Psoas muscle (tissue), 8 donors: Measurements from ENCODE around the gene OPTC. TPM values are rescaled to one million over a fixed set of nuclear protein-coding genes. Genes with fewer than 3 reads are reported as not detected.

ENCODE experiments used
- ATAC-seq, 4 donors: fragments of 200-7000 bp; cut with Tn5 transposase; one replicate each; pipeline ENCODE4 v1.9.1; 2020; ENCODE audit warnings: moderate library complexity in 3 of 4, mild to moderate bottlenecking in 2 of 4
- DNase-seq, 2 donors: peaks; one replicate each; pipeline ENCODE4 v3.0.0-alpha.2; 2020
- H3K27ac ChIP-seq: fragments of 200-600 bp; one replicate; pipeline ENCODE4 v1.8.0; 2022
- H3K27me3 ChIP-seq, 3 donors: fragments of 200-600 bp in 1 of 3; one replicate each; pipeline versions ENCODE4 v1.6.1 to v1.8.0; 2013 to 2022; ENCODE audit warnings: low read length in 2 of 3, mild to moderate bottlenecking in 2 of 3, moderate library complexity in 1 of 3; ENCODE audit not compliant: insufficient read depth in 3 of 3
- H3K36me3 ChIP-seq, 2 donors: fragments of 200-600 bp in 1 of 2; one replicate each; pipeline versions ENCODE4 v1.6.1 to v1.8.0; 2013 to 2022; ENCODE audit warnings: low read depth in 1 of 2, mild to moderate bottlenecking in 1 of 2, moderate library complexity in 1 of 2; ENCODE audit not compliant: insufficient read depth in 1 of 2
- H3K4me1 ChIP-seq: fragments of 200-600 bp; one replicate; pipeline ENCODE4 v1.8.0; 2022
- H3K4me3 ChIP-seq: fragments of 200-600 bp; one replicate; pipeline ENCODE4 v1.8.0; 2022; ENCODE audit warnings: mild to moderate bottlenecking
- H3K9me3 ChIP-seq: fragments of 200-600 bp; one replicate; pipeline ENCODE4 v1.8.0; 2022
- WGBS, 3 donors: extraction: QIAGEN DNeasy Blood & Tissue Kit; methylation state at CpG; one replicate each; pipeline versions ENCODE4 v1.1.6 to v1.1.7; 2013; 5-methylcytosine and 5-hydroxymethylcytosine counted together
- intact Hi-C, 2 donors: fragments of 100-400 bp; cut with DNase I; formaldehyde crosslinking; loops; one replicate each; pipeline versions ENCODE4 v1.11.0 to v1.14.2; 2022
- polyA plus RNA-seq, 3 donors: library from polyadenylated mRNA; stranded (reverse); fragments of 200-250 nt; gene quantifications; one replicate each; pipeline ENCODE4 v1.2.3, GENCODE V29; 2013
- total RNA-seq, 4 donors: library from RNA; stranded (reverse); fragmentation: NEBNext Ultra II Directional in 2 of 4; extraction: Animal tissue kit (Norgen Biotek cat#: 25700) in 2 of 4; gene quantifications; one replicate each; pipeline versions ENCODE4 v1.2.1 to v1.2.4, GENCODE V29; 2021 to 2023
- TF ChIP-seq, protein P1 (sequence below): fragments of 200-600 bp; IDR thresholded peaks from one replicate; pipeline ENCODE4 v1.8.0; 2022; ENCODE audit warnings: antibody characterized with exemption
- donor health status: healthy with polysubstance abuse.
- donor health status: DM: no; HTN: no; CAD: no; lungs with moderate emphysema.
- donor health status: Bipolar disorder and iron deficiency.
- donor health status: healthy.
- donor health status: DM: yes; HTN: yes; CAD: no.
- donor health status: DM: no; HTN: no; CAD: no.
- donor health status: DM: no; HTN: no; CAD: no.
- donor health status: DM: yes; HTN: yes; CAD: no.

Gene OPTC
- total and polyA plus RNA-seq, 7 donors: not detected

DNA sequence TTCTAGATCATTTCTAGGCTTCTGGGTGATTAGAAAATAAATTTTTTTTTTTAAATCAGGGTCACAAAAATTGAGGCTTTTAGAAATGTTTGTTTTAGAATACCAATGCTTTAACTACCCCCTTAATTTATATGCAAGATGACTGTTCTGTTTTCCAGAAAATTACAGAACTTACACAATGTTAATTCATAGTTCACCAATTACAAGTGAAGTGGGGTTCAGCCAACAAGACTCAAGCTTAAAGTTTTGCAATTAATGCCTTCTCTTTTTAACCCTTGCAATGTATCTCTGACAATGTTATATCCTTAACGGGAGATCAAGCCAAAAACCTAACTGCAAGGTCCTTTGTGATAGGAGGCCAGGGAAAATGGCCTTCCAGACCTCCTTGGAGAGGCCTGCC, 12.8 kb upstream of the OPTC start:
- intact Hi-C loops: no loop called here
- 56 to 76% (median 59%) methylated on average over 1 of the region's 1 CpG for WGBS, 3 donors
- no peak for ATAC-seq
- no peaks in the 10 kb centered on the region for H3K9me3 ChIP-seq
- H3K27me3 ChIP-seq: peaks cover 0 to 4% (median under 1%) of the 10 kb centered on the region in 3 donors
- H3K4me3 ChIP-seq: no peak overlapping the region
- H3K27ac ChIP-seq: no peak overlapping the region
- H3K4me1 ChIP-seq: no peaks in the 10 kb centered on the region
- TF ChIP-seq, protein P1, sequence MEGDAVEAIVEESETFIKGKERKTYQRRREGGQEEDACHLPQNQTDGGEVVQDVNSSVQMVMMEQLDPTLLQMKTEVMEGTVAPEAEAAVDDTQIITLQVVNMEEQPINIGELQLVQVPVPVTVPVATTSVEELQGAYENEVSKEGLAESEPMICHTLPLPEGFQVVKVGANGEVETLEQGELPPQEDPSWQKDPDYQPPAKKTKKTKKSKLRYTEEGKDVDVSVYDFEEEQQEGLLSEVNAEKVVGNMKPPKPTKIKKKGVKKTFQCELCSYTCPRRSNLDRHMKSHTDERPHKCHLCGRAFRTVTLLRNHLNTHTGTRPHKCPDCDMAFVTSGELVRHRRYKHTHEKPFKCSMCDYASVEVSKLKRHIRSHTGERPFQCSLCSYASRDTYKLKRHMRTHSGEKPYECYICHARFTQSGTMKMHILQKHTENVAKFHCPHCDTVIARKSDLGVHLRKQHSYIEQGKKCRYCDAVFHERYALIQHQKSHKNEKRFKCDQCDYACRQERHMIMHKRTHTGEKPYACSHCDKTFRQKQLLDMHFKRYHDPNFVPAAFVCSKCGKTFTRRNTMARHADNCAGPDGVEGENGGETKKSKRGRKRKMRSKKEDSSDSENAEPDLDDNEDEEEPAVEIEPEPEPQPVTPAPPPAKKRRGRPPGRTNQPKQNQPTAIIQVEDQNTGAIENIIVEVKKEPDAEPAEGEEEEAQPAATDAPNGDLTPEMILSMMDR: no peak
- H3K36me3 ChIP-seq: no peaks in the 10 kb centered on the region
- no peak for DNase-seq

DNA sequence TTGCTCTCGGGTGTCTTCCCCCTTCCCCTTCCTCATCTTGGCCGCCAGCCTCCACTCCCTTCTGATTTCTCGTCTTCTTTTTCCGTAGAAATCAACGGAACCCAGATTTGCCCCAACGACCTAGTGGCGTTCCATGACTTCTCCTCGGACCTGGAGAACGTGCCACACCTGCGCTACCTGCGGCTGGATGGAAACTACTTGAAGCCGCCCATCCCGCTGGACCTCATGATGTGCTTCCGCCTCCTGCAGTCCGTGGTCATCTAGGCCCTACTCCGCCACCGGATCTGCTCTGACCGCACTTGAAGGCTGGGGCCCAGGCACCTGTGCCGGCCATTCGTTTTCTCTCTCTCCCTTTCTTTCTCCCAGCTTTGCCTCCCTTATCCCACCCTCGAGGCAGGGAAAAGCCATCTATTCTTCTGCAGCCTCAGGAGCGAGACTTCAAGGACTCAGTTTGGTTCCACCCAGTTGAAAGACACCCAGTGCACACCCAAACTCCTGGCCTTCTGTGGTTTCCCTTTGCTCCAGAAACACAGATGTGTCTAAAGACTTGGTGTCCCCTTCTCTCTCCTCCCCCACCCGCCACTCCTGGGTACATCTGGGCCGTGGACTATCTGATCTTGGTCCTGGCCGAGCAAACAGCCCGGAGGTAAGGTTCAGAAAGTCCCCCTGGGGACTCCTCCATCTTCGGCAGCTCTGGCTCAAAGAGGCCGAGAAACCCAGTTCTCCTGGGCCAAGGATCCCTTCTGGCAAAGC, 7.2 kb upstream of the OPTC start:
- peak overlapping the region; percentile 56 for H3K27ac ChIP-seq
- no peaks in the 10 kb centered on the region for H3K27me3 ChIP-seq
- TF ChIP-seq, protein P1: no peak
- peak in 2 of 4 donors; percentile 12 to 26 for ATAC-seq
- intact Hi-C loops: loop anchor here (1.0 to 5.0 kb wide), 4 partner anchors 145 to 214 kb away; no protein-coding TSS in a partner anchor
- H3K4me1 ChIP-seq: peaks cover 11% of the 10 kb centered on the region
- WGBS, 3 donors: 77 to 84% (median 78%) methylated on average over 28 of the region's 28 CpGs
- H3K4me3 ChIP-seq: peak overlapping the region; percentile 64
- H3K36me3 ChIP-seq: no peaks in the 10 kb centered on the region
- DNase-seq: no peak
- H3K9me3 ChIP-seq: no peaks in the 10 kb centered on the region

DNA sequence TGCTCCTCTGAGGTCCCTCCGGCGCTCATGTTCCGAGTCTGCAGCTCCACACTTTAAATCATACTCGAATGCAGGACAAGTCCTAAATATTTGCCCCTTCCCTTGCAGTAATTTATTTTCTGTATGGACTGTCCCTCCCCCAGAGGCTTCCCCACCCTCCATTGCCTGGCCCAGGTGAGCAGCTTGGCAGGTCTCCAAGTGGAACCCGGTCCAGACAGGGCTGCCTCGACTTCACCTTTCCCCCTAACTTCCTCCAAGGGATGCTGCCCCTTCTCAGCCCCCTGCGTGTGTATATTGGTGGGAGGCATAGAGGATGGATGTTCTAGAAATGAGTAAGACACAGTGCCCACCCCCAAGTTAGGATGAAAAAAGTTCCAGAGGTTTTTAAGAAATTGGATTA, 5.4 kb upstream of the OPTC start:
- no peak overlapping the region for H3K27ac ChIP-seq
- intact Hi-C loops: loop anchor here in 1 of 2 donors (5.0 kb wide), 1 partner anchor 216 kb away; no protein-coding TSS in a partner anchor
- no peaks in the 10 kb centered on the region for H3K36me3 ChIP-seq
- no peak for DNase-seq
- no peaks in the 10 kb centered on the region for H3K9me3 ChIP-seq
- no peak for ATAC-seq
- H3K4me3 ChIP-seq: no peak overlapping the region
- 74 to 82% (median 81%) methylated on average over 7 of the region's 7 CpGs for whole genome bisulfite sequencing, 3 donors
- H3K4me1 ChIP-seq: peaks cover 11% of the 10 kb centered on the region
- no peaks in the 10 kb centered on the region for H3K27me3 ChIP-seq
- TF ChIP-seq, protein P1: no peak

DNA sequence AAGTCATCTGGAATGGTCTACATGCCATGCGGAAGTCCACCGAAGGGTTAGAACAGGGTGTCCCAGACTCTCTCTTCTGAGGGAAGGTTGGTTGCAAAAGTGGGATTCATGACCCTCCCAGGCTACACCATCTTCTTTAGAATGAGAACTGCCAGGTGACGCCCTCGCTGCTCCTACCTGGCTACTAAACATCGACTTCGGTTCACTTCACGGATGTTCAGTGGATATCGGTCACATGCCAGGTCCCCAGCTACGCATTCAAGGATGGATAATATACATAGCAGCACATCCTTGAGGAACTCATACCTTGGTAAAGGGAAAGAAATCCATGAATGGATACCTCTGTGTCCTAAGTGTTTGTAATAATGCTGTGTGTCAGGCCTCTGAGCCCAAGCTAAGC, 3.3 kb upstream of the OPTC start:
- Histone ChIP-seq H3K27me3 (no peaks in the 10 kb centered on the region), H3K4me1 (peaks cover 11% of the 10 kb centered on the region), H3K27ac (no peak overlapping the region), H3K4me3 (no peak overlapping the region), H3K36me3 (no peaks in the 10 kb centered on the region), H3K9me3 (no peaks in the 10 kb centered on the region)
- TF ChIP-seq, protein P1: no peak
- DNase-seq (no peak), ATAC-seq (no peak)
- intact Hi-C loops: no loop called here
- WGBS, 3 donors: 93 to 99% (median 95%) methylated on average over 9 of the region's 9 CpGs
